ENCODE data around the gene PGAP3.

Gene PGAP3

DNA sequence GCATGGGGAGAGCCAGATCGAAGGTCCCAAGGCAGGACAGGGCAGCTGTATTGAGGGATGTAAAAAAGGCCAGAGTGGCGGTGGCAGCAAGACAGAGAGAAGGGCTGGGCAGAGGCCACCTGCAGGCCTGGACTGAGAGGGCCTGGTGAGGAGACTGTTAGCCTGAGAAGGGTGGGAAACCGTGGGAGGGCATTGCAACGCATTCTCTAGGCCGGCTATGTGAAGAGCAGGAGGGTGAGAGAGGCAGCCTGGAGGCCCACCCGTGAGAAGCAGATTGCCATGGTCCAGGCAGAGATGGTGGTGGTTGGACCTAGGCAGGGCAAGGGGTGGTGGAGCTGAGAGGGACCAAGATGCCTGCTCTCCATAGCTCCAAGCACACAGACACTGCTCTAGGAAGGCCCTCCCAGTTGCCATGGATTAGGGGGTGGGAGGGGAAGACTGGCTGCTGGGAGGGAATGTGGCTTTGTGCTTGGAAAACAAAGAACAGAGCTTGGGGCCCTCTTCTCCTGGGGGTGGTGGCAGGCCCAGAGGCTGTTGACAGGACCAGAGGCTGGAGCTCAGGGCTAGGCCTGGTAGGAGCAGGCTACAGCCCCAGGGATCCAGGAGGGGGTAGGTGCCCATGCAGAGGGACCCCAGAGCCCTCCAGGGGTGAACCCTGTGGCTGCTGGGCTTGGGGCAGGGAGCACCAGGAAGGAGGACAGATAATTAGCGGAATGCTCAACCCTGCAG, 35.1 kb downstream of the PGAP3 start (continued):
- TF ChIP-seq PRDM10 (tag by site-specific recombination; IDR thresholded peaks at IDR 0.05): peak; percentile 9; the same call in 1 of the 2 replicates
- peak; percentile 83 for TF ChIP-seq ZIC2 (tag by site-specific recombination; IDR thresholded peaks at IDR 0.05)
- TF ChIP-seq ZNF513 (tag by site-specific recombination; IDR thresholded peaks at IDR 0.05): no peak
- TF ChIP-seq ZNF214 (tag by site-specific recombination; IDR thresholded peaks at IDR 0.05; ENCODE audit: borderline replicate concordance): no peak
- peak; percentile 86 for TF ChIP-seq ZNF398 (tag by site-specific recombination; IDR thresholded peaks at IDR 0.05)
- TF ChIP-seq KLF9 (tag by site-specific recombination; IDR thresholded peaks at IDR 0.05; ENCODE audit: low read depth): no peak
- TF ChIP-seq ZNF777 (tag by site-specific recombination; IDR thresholded peaks at IDR 0.05; ENCODE audit: borderline replicate concordance): no peak
- TF ChIP-seq ZNF626 (tag by site-specific recombination; IDR thresholded peaks at IDR 0.05): no peak
- peak; percentile 71; the same call in 1 of the 2 replicates for TF ChIP-seq ZNF10 (tag by site-specific recombination; IDR thresholded peaks at IDR 0.05)

DNA sequence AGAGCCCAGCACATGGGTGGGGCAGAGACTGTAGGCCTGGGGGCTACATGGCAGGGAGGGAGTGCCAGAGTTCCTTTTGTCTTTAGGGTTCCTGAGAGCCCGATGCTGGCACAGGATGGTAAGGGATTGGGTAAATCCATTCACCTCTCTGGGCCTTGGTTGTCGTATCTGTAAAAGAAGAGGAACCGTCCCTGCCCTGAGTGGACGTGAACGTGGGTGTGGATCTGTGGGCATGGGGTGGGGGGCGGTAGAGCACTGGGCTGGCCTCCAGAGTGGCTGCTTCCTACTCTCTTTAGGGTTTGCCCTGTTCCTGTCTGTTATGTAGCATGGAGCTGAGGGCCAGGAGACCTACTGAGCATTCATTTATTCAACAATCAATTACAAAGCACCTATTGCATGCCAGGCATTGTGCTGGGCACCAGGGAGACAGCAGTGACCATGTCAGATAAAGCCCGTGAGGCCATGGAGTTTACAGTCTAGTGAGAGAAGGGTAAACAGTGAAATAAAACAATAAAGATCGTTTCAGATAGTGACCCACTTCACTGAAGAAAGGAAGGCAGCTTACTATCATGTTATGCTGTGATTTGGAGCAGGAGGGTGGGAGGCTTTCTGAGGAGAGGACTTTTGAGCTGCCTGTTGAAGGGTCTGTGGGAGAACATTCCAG, 35.8 kb downstream of the PGAP3 start:
- no peaks in the 10 kb centered on the region for H3K9me3 ChIP-seq (ENCODE audit: control insufficient read depth, insufficient read depth, low read depth, low read length)
- H3K27ac ChIP-seq (ENCODE audit: extremely low read depth, low read depth, low read length): peak overlapping the region; percentile 6
- CTCF ChIA-PET: interaction anchor here (0.5 to 11.9 kb wide), 13 partner anchors 11 to 417 kb away, joined by 3 to 220 read pairs (median 9); partner anchors contain the start of genes MIEN1, PNMT, PPP1R1B and STARD3
- H3K36me3 ChIP-seq (ENCODE audit: control insufficient read depth in 2 of 2, insufficient read depth in 1 of 2, low read length in 2 of 2): peaks cover 0 to 14% of the 10 kb centered on the region in 2 experiments; a peak in 2 of 3 replicates
- no peak for TF ChIP-seq ZNF555 (tag by site-specific recombination; conservative IDR thresholded peaks at IDR 0.05)
- TF ChIP-seq EGR2 (tag by site-specific recombination; IDR thresholded peaks at IDR 0.05; ENCODE audit: low read depth): peak; percentile 49
- TF ChIP-seq ZFHX2 (tag by site-specific recombination; conservative IDR thresholded peaks at IDR 0.05): peak; percentile 80
- TF ChIP-seq KLF8 (tag by site-specific recombination; IDR thresholded peaks at IDR 0.05): no peak
- H3K4me3 ChIP-seq (ENCODE audit: low read depth, low read length): no peak overlapping the region
- POLR2A ChIA-PET: interaction anchor here (1.2 to 1.5 kb wide), 3 partner anchors 14 to 36 kb away, joined by 3 to 5 read pairs (median 4); partner anchors contain the start of gene PGAP3
- peaks cover 2% of the 10 kb centered on the region; the same call in 1 of the 2 replicates for H3K4me1 ChIP-seq (ENCODE audit: control insufficient read depth, insufficient read depth, low read length)

All from HEK293 (cell line).